ENCODE data around the gene S100A6. TPM values are rescaled to one million over a fixed set of nuclear protein-coding genes. Genes with fewer than 3 reads are reported as not detected.

The S100A6 gene
- total RNA-seq, 4 donors from 2014 or later = 538 to 1,309 (median 968) TPM

- TF ChIP-seq CTCF (IDR thresholded peaks at IDR 0.05; ENCODE audit: low read depth) = no peak
Observed at GRCh38 chr1:153560241-153560640, 24.4 kb upstream of the S100A6 start.

- no peak for TF ChIP-seq CTCF (IDR thresholded peaks at IDR 0.05; ENCODE audit: low read depth)
Observed at GRCh38 chr1:153557877-153558276, 22.1 kb upstream of the S100A6 start.

GRCh38 chr1:153556348-153556747 lies 20.6 kb upstream of the S100A6 start:
- TF ChIP-seq CTCF (IDR thresholded peaks at IDR 0.05; ENCODE audit: low read depth) = no peak

- no peak for TF ChIP-seq CTCF (IDR thresholded peaks at IDR 0.05; ENCODE audit: low read depth)
Observed at GRCh38 chr1:153553830-153554541, 18.2 kb upstream of the S100A6 start.

GRCh38 chr1:153553096-153553495 lies 17.3 kb upstream of the S100A6 start:
- TF ChIP-seq CTCF (IDR thresholded peaks at IDR 0.05; ENCODE audit: low read depth) = no peak

- TF ChIP-seq CTCF (IDR thresholded peaks at IDR 0.05; ENCODE audit: low read depth) = no peak
Observed at GRCh38 chr1:153552335-153552734, 16.5 kb upstream of the S100A6 start.

- no peak for TF ChIP-seq CTCF (IDR thresholded peaks at IDR 0.05; ENCODE audit: low read depth)
Observed at GRCh38 chr1:153550827-153551500, 15.2 kb upstream of the S100A6 start.
